Spleen (tissue), 11 donors: ENCODE measurements around the gene ARHGEF28. TPM values are rescaled to one million over a fixed set of nuclear protein-coding genes. Genes with fewer than 3 reads are reported as not detected.

ENCODE experiments used
- DNase-seq: peaks from one replicate; pipeline ENCODE4 v3.0.0-alpha.2; 2020
- H3K27ac ChIP-seq, 8 donors: fragments of 200-600 bp; sonication (generic) in 7 of 8; 1 replicate in 4 of 8; 2 replicates in 4 of 8; pipeline versions ENCODE4 v1.5.0 to v1.8.0; 2016 to 2021; ENCODE audit warnings: inconsistent platforms in 4 of 8, mild to moderate bottlenecking in 4 of 8, moderate library complexity in 1 of 8
- H3K27me3 ChIP-seq, 7 donors: fragments of 200-600 bp; sonication (generic) in 6 of 7; replicated peaks in 1 of 7; 1 replicate in 4 of 7; 2 replicates in 3 of 7; pipeline versions ENCODE4 v1.5.0 to v1.8.0; 2016 to 2021; ENCODE audit warnings: inconsistent platforms in 3 of 7, mild to moderate bottlenecking in 1 of 7
- H3K36me3 ChIP-seq, 6 donors: fragments of 200-600 bp; sonication (generic) in 5 of 6; 1 replicate in 4 of 6; 2 replicates in 2 of 6; pipeline versions ENCODE4 v1.5.0 to v1.8.0; 2016 to 2021; ENCODE audit warnings: inconsistent platforms in 2 of 6
- H3K4me1 ChIP-seq, 6 donors: fragments of 200-600 bp; sonication (generic) in 5 of 6; 1 replicate in 3 of 6; 2 replicates in 3 of 6; pipeline versions ENCODE4 v1.5.0 to v1.8.0; 2016 to 2021; ENCODE audit warnings: inconsistent platforms in 3 of 6
- H3K4me3 ChIP-seq, 8 donors: fragments of 200-600 bp; sonication (generic) in 7 of 8; 1 replicate in 4 of 8; 2 replicates in 4 of 8; pipeline versions ENCODE4 v1.5.0 to v1.8.0; 2016 to 2021; ENCODE audit warnings: inconsistent platforms in 4 of 8, mild to moderate bottlenecking in 4 of 8, moderate library complexity in 2 of 8
- H3K9me3 ChIP-seq, 8 donors: fragments of 200-600 bp; sonication (generic) in 7 of 8; 1 replicate in 4 of 8; 2 replicates in 4 of 8; pipeline versions ENCODE4 v1.5.0 to v1.8.0; 2016 to 2021; ENCODE audit warnings: inconsistent platforms in 4 of 8
- POLR2A ChIP-seq, 3 donors: fragments of 450-650 bp; IDR thresholded peaks; one replicate each; pipeline ENCODE4 v1.5.1; 2017; ENCODE audit warnings: antibody characterized with exemption in 3 of 3, mild to moderate bottlenecking in 1 of 3
- POLR2AphosphoS5 ChIP-seq, 3 donors: sonication (generic); formaldehyde crosslinking; IDR thresholded peaks; one replicate each; pipeline ENCODE4 v1.5.1; 2017; ENCODE audit warnings: antibody characterized with exemption in 3 of 3
- WGBS, 5 donors: extraction: QIAGEN DNeasy Blood & Tissue Kit in 3 of 5; methylation state at CpG; one replicate each; pipeline versions ENCODE4 v1.1.5 to v1.1.7; 2013 to 2018; 5-methylcytosine and 5-hydroxymethylcytosine counted together
- intact Hi-C: fragments of 100-400 bp; cut with DNase I; formaldehyde crosslinking; loops from one replicate; pipeline ENCODE4 v1.15.0; 2023; ENCODE audit warnings: low total_unique reads
- polyA plus RNA-seq, 3 donors: library from polyadenylated mRNA; stranded (reverse); fragments of 200-250 nt; gene quantifications; one replicate each; pipeline ENCODE4 v1.2.1, GENCODE V29; 2013
- total RNA-seq, 7 donors: library from RNA; depleted of rRNA in 3 of 7; stranded (reverse); fragments of >200 nt in 3 of 7; fragmentation: NEBNext Ultra II Directional in 4 of 7; extraction: Animal tissue kit (Norgen Biotek cat#: 25700) in 4 of 7; gene quantifications; one replicate each; pipeline versions ENCODE4 v1.1.0 to v1.2.1, GENCODE V29; 2016 to 2021
- TF ChIP-seq, protein P1 (sequence below), 11 experiments: fragments of 200-600 bp in 7 of 11; fragments of 450-650 bp in 4 of 11; sonication (generic) in 4 of 11; IDR thresholded peaks in 8 of 11; conservative IDR thresholded peaks in 3 of 11; 1 replicate in 7 of 11; 2 replicates in 4 of 11; pipeline versions ENCODE4 v1.4.0 to v1.8.0; 2016 to 2021; ENCODE audit warnings: antibody characterized with exemption in 11 of 11, inconsistent platforms in 4 of 11, mild to moderate bottlenecking in 1 of 11
- donor health status: healthy with polysubstance abuse.
- donor health status: DM: no; HTN: no; CAD: no; lungs with moderate emphysema.
- donor health status: DM: no; HTN: no; CAD: no.
- donor health status: Bipolar disorder and iron deficiency.
- donor health status: healthy.
- donor health status: DM: no; HTN: no; CAD: no.
- donor health status: DM: yes; HTN: yes; CAD: no.

ARHGEF28 gene
- total and polyA plus RNA-seq, 10 donors, result 0.53 to 17.5 (median 8.8) TPM

DNA sequence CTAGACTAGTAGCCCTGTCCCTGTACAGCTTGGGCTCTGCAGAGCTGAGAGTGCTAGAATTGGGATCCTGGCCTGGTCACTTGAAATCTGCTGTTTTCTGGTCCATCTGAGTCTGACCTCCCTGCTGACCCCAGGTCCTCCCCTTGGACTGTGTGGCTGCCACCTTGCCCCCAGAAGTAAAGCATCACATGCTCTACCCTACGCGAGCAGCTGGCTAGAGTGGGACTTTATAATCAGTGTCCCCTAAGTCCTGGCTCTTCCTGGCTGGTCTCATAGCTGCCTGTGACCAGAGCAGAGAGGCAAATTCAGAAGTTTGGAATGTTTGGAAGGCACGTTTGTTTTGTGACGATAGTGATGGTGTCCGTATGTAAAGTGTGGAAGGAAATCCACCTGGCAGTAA is 81.0 kb downstream of the ARHGEF28 start:
- 87 to 93% (median 93%) methylated on average over 5 of the region's 5 CpGs for WGBS, 5 donors
- Histone ChIP-seq H3K27me3 (no peaks in the 10 kb centered on the region), H3K9me3 (peaks cover 0 to 20% (median 10%) of the 10 kb centered on the region in 8 donors), H3K4me1 (no peaks in the 10 kb centered on the region), H3K36me3 (no peaks in the 10 kb centered on the region), H3K27ac (no peak overlapping the region), H3K4me3 (no peak overlapping the region)
- TF ChIP-seq POLR2A (IDR thresholded peaks at IDR 0.05) (no peak), POLR2AphosphoS5 (IDR thresholded peaks at IDR 0.05) (no peak)
- TF ChIP-seq, protein P1, sequence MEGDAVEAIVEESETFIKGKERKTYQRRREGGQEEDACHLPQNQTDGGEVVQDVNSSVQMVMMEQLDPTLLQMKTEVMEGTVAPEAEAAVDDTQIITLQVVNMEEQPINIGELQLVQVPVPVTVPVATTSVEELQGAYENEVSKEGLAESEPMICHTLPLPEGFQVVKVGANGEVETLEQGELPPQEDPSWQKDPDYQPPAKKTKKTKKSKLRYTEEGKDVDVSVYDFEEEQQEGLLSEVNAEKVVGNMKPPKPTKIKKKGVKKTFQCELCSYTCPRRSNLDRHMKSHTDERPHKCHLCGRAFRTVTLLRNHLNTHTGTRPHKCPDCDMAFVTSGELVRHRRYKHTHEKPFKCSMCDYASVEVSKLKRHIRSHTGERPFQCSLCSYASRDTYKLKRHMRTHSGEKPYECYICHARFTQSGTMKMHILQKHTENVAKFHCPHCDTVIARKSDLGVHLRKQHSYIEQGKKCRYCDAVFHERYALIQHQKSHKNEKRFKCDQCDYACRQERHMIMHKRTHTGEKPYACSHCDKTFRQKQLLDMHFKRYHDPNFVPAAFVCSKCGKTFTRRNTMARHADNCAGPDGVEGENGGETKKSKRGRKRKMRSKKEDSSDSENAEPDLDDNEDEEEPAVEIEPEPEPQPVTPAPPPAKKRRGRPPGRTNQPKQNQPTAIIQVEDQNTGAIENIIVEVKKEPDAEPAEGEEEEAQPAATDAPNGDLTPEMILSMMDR (IDR thresholded peaks at IDR 0.05 in 8 of 11, conservative IDR thresholded peaks at IDR 0.05 in 3 of 11), result no peak
- intact Hi-C loops, result no loop called here
- no peak for DNase-seq

DNA sequence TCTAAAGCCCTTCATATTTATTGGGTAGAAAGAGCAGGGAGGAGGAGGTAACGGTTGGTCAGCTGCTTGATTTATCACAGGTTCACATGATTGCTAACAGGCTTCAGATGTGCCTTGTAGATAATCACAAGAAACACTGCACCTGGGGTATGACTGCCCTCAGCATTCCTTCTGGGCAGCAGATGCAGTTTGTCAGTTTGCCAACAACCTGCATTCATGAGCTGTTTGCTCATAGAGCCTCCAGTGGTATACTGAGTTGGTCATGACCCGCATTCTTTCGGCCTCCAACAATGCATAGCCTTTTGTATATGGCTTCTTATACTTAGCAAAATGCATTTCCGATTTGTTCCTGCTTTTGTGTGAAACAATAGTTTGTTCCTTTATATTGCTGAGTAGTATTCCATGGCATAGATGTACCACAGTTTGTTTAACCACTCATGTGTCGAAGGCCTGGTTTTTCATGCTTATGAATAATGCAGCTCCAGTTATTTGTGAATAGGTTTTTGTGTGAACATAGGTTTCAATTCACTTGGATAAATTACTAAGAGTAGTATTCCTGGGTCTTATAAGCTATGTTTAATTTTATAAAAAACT is 83.6 kb downstream of the ARHGEF28 start:
- TF ChIP-seq POLR2AphosphoS5 (IDR thresholded peaks at IDR 0.05) (no peak), POLR2A (IDR thresholded peaks at IDR 0.05) (no peak)
- TF ChIP-seq, protein P1 (IDR thresholded peaks at IDR 0.05 in 8 of 11, conservative IDR thresholded peaks at IDR 0.05 in 3 of 11), result no peak
- intact Hi-C loops, result no loop called here
- 90 to 98% (median 93%) methylated on average over 5 of the region's 5 CpGs for WGBS, 5 donors

DNA sequence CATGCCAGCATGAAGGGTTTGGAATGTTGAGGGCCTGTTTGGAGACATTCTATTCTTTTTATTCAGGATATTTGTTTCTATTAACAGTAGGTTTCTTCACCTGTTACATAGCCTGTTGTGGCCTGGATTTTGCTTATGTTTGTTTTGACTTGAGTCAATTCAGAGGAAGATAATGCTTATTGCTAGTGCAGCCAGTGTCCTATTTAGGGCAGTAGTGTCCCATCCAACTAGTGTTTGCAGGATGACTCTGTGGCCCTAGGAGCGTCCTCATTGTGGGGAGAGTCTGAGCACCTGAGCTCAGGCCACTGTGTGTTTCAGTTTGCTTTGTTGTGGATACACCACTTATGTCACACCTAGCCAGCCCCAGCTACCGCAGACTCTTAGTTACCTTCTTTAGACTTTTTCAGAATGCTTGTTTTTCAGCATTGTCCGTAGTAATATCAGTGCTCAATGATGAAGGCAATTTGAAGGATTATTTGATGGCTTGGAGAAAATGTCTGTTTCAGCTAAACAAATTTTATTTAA is 90.3 kb downstream of the ARHGEF28 start:
- no peak overlapping the region for H3K4me3 ChIP-seq
- whole genome bisulfite sequencing, 5 donors, result 88 to 94% (median 91%) methylated on average over 3 of the region's 3 CpGs
- H3K27me3 ChIP-seq, result no peaks in the 10 kb centered on the region
- TF ChIP-seq, protein P1 (IDR thresholded peaks at IDR 0.05 in 8 of 11, conservative IDR thresholded peaks at IDR 0.05 in 3 of 11), result no peak
- TF ChIP-seq POLR2A (IDR thresholded peaks at IDR 0.05) (no peak), POLR2AphosphoS5 (IDR thresholded peaks at IDR 0.05) (no peak)
- no peaks in the 10 kb centered on the region for H3K9me3 ChIP-seq
- intact Hi-C loops, result no loop called here
- no peak for DNase-seq
- no peak overlapping the region for H3K27ac ChIP-seq
- H3K4me1 ChIP-seq, result no peaks in the 10 kb centered on the region
- H3K36me3 ChIP-seq, result no peaks in the 10 kb centered on the region

More for the DNA sequence above, 83.6 kb downstream of the ARHGEF28 start:
- no peaks in the 10 kb centered on the region for H3K36me3 ChIP-seq
- no peaks in the 10 kb centered on the region for H3K27me3 ChIP-seq
- H3K27ac ChIP-seq, result no peak overlapping the region
- H3K4me3 ChIP-seq, result no peak overlapping the region
- no peak for DNase-seq
- H3K4me1 ChIP-seq, result no peaks in the 10 kb centered on the region
- H3K9me3 ChIP-seq, result peaks cover 0 to 20% (median 10%) of the 10 kb centered on the region in 8 donors

DNA sequence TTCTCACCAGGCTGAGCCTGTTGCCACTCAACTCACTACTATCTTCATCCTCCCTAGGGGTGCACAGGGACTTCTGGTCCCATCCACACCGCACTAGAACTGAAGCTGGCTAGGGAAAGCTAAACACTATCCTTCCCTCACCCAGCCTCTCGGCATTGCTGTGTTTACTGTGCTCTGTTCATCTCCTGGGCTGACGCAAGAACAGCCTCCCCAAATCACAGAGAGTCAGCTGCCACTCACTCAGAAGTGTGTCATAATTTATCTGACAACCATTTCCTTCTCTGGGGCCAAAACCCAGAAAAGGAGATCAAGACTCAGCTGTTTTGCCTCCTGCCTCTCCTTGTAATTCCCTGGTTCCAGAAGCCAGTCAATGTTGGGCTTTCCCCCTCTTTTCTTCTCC is 92.8 kb downstream of the ARHGEF28 start:
- no peaks in the 10 kb centered on the region for H3K4me1 ChIP-seq
- H3K27ac ChIP-seq, result no peak overlapping the region
- no peaks in the 10 kb centered on the region for H3K9me3 ChIP-seq
- H3K4me3 ChIP-seq, result no peak overlapping the region
- WGBS, 5 donors, result 79 to 96% (median 85%) methylated on average over 3 of the region's 3 CpGs
- no peak for DNase-seq
- no peaks in the 10 kb centered on the region for H3K36me3 ChIP-seq
- no peaks in the 10 kb centered on the region for H3K27me3 ChIP-seq
- intact Hi-C loops, result no loop called here
- TF ChIP-seq POLR2A (IDR thresholded peaks at IDR 0.05), result no peak
- TF ChIP-seq, protein P1 (IDR thresholded peaks at IDR 0.05 in 8 of 11, conservative IDR thresholded peaks at IDR 0.05 in 3 of 11), result no peak
